ENCODE data around the gene SPRYD3.

- TF ChIP-seq ZFP30 (CRISPR knock-in tag; IDR thresholded peaks at IDR 0.05) = no peak
- TF ChIP-seq BACH2 (CRISPR knock-in tag; IDR thresholded peaks at IDR 0.05; ENCODE audit: borderline replicate concordance) = no peak
- TF ChIP-seq ISL1 (CRISPR knock-in tag; IDR thresholded peaks at IDR 0.05) = no peak
- TF ChIP-seq CSDC2 (CRISPR knock-in tag; IDR thresholded peaks at IDR 0.05) = no peak
- no peak for TF ChIP-seq ZFP3 (CRISPR knock-in tag; IDR thresholded peaks at IDR 0.05)
- TF ChIP-seq ARNTL (CRISPR knock-in tag; IDR thresholded peaks at IDR 0.05; ENCODE audit: borderline replicate concordance, low read depth) = no peak
- TF ChIP-seq TCF4 (CRISPR knock-in tag; IDR thresholded peaks at IDR 0.05; ENCODE audit: borderline replicate concordance) = no peak
- no peak for TF ChIP-seq CREB5 (CRISPR knock-in tag; IDR thresholded peaks at IDR 0.05; ENCODE audit: low read depth)
- TF ChIP-seq ZNF70 (CRISPR knock-in tag; IDR thresholded peaks at IDR 0.05) = no peak
- TF ChIP-seq TOX (CRISPR knock-in tag; IDR thresholded peaks at IDR 0.05; ENCODE audit: borderline replicate concordance) = no peak
Measured at GRCh38 chr12:53096089-53096741, 17.0 kb upstream of the SPRYD3 start.

Data from SK-N-SH treated with all-trans-retinoic acid at 6 μM for 48 hours (cell line).